ENCODE results near the gene CYBB. TPM values are rescaled to one million over a fixed set of nuclear protein-coding genes. Genes with fewer than 3 reads are reported as not detected.

The CYBB gene
- total and polyA plus RNA-seq, 2 of the 4 experiments (the other 2 are of a cell fraction), result not detected

GRCh38 chrX:37781081-37781480, 1.2 kb downstream of the CYBB start:
- CTCF ChIA-PET, result interaction anchor here (0.7 kb wide), 1 partner anchor 46 kb away, joined by 3 read pairs; no protein-coding TSS in a partner anchor

More at GRCh38 chrX:37781081-37781480, 1.2 kb downstream of the CYBB start:
- no peak overlapping the region for H3K14ac ChIP-seq (replicated peaks; ENCODE audit: low read depth, low read length)
- H3K4me2 ChIP-seq (ENCODE audit: low read depth, low read length), result no peak overlapping the region
- H3K9me1 ChIP-seq (ENCODE audit: insufficient read depth, low read length), result no peaks in the 10 kb centered on the region
- TF ChIP-seq RCOR1 (IDR thresholded peaks at IDR 0.05; ENCODE audit: insufficient replicate concordance, low read length), result no peak
- TF ChIP-seq USF2 (IDR thresholded peaks at IDR 0.05; ENCODE audit: low read depth, low read length), result no peak
- TF ChIP-seq RAD21 (IDR thresholded peaks at IDR 0.05; ENCODE audit: low read length), result no peak
- TF ChIP-seq FOS (IDR thresholded peaks at IDR 0.05; ENCODE audit: low read depth, low read length), result no peak
- no peak for TF ChIP-seq CTCF (conservative IDR thresholded peaks at IDR 0.05; ENCODE audit: low read depth, low read length)
- no peak for TF ChIP-seq MXI1 (IDR thresholded peaks at IDR 0.05; ENCODE audit: borderline replicate concordance, low read depth, low read length)
- TF ChIP-seq SMC3 (IDR thresholded peaks at IDR 0.05; ENCODE audit: low read depth, low read length), result no peak
- no peak for TF ChIP-seq ELK1 (IDR thresholded peaks at IDR 0.05; ENCODE audit: borderline replicate concordance, low read depth, low read length)
- TF ChIP-seq CEBPB (IDR thresholded peaks at IDR 0.05; ENCODE audit: low read depth, low read length), result no peak
- TF ChIP-seq MAZ (IDR thresholded peaks at IDR 0.05; ENCODE audit: borderline replicate concordance, low read depth, low read length), result no peak
- no peak for TF ChIP-seq RFX5 (IDR thresholded peaks at IDR 0.05; ENCODE audit: low read depth, low read length)
- TF ChIP-seq MAFK (IDR thresholded peaks at IDR 0.05; ENCODE audit: low read depth, low read length), result no peak
- no peak for TF ChIP-seq CHD1 (IDR thresholded peaks at IDR 0.05; ENCODE audit: low read depth, low read length)
- TF ChIP-seq BHLHE40 (IDR thresholded peaks at IDR 0.05; ENCODE audit: low read depth, low read length), result no peak
- TF ChIP-seq NFE2L2 (IDR thresholded peaks at IDR 0.05; ENCODE audit: low read depth, low read length), result no peak
- TF ChIP-seq POLR2A (IDR thresholded peaks at IDR 0.05; ENCODE audit: low read depth, low read length), result no peak
- no peak overlapping the region for H2BK15ac ChIP-seq (ENCODE audit: low read depth, low read length)
- in situ Hi-C loops (cut with MboI; ENCODE audit: low sequenced_read_pairs) (no loop called here), dilution Hi-C loops (cut with HindIII; ENCODE audit: low sequenced_read_pairs, unreplicated experiment) (no loop called here), intact Hi-C loops (cut with micrococcal nuclease) (no loop called here)
- H3K9ac ChIP-seq (ENCODE audit: low read depth, low read length), result no peak overlapping the region
- H2BK120ac ChIP-seq (ENCODE audit: low read depth, low read length), result no peak overlapping the region
- no peak overlapping the region for H4K5ac ChIP-seq (ENCODE audit: low read depth, low read length)
- H3K18ac ChIP-seq (ENCODE audit: low read depth, low read length), result no peak overlapping the region
- H3K23ac ChIP-seq (ENCODE audit: low read depth, low read length), result no peak overlapping the region
- H2BK20ac ChIP-seq (ENCODE audit: low read depth, low read length), result no peak overlapping the region
- no peaks in the 10 kb centered on the region for H3K79me1 ChIP-seq (ENCODE audit: low read depth in 1 of 2, low read length in 2 of 2)
- H3K27me3 ChIP-seq (ENCODE audit: control insufficient read depth, insufficient read depth, low read length), result peaks cover 2% of the 10 kb centered on the region; the same call in 1 of the 2 replicates
- WGBS, 2 experiments (ENCODE audit: extremely low coverage in 2 of 2, insufficient read length in 1 of 2), result no CpG with 5 or more reads among the region's 4 CpGs
- no peak overlapping the region for H3K4me3 ChIP-seq (ENCODE audit: insufficient read depth, low read depth, low read length)
- no peak overlapping the region for H2AK9ac ChIP-seq (replicated peaks; ENCODE audit: low read depth, low read length, poor library complexity)
- H3K36me3 ChIP-seq (ENCODE audit: control insufficient read depth, insufficient read depth, low read length), result no peaks in the 10 kb centered on the region
- H3K4me1 ChIP-seq (ENCODE audit: control insufficient read depth, insufficient read depth, low read length), result no peaks in the 10 kb centered on the region
- H2AK5ac ChIP-seq (ENCODE audit: low read depth, low read length), result no peak overlapping the region
- DNase-seq (no peak), ATAC-seq (ENCODE audit: low read depth) (no peak)
- no peak overlapping the region for H3K27ac ChIP-seq (ENCODE audit: insufficient read depth, low read length)
- no peak overlapping the region for H3K4ac ChIP-seq (ENCODE audit: low read depth, low read length)
- no peak overlapping the region for H3K56ac ChIP-seq (ENCODE audit: extremely low read depth, insufficient read depth, low read length)
- no peak overlapping the region for H4K8ac ChIP-seq (ENCODE audit: low read depth in 2 of 2, low read length in 2 of 2)
- no peak overlapping the region for H2AFZ ChIP-seq (replicated peaks; ENCODE audit: low read length, poor library complexity)
- H4K91ac ChIP-seq (ENCODE audit: insufficient read depth, low read depth, low read length), result no peak overlapping the region
- BruUV-seq (replicated peaks), result no TSS peak
- no peaks in the 10 kb centered on the region for H3K9me3 ChIP-seq (ENCODE audit: control insufficient read depth, insufficient read depth, low read length)
- no peaks in the 10 kb centered on the region for H4K20me1 ChIP-seq (ENCODE audit: insufficient read depth, low read length)
- POLR2A ChIA-PET (ENCODE audit: unreplicated experiment), result no interaction called here
- H2BK5ac ChIP-seq (ENCODE audit: low read depth, low read length, poor library complexity, severe bottlenecking), result no peak overlapping the region

Measured in IMR-90 (cell line).